ENCODE measurements around the gene MMP24OS. TPM values are rescaled to one million over a fixed set of nuclear protein-coding genes. Genes with fewer than 3 reads are reported as not detected.

The MMP24OS gene
- total and polyA plus RNA-seq, 4 donors: 5.2 to 16.0 (median 10.3) TPM

DNA sequence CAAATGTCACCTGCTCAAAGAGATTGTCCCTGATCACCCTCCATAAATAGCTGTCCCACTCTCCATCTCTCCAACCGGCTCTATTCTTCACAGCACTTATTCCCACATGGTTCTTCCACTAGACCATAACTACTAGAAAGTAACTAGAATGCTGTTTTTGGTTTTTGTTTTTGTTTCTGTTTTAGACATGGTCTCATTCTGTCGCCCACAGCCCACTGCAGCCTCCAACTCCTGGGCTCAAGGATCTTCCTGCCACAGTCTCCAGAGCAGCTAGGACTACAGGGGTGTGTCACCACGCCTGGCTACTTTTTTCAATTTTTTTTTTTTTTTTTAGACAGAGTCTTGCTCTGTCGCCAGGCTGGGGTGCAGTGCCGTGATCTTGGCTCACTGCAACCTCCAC, 39.2 kb downstream of the MMP24OS start:
- Histone ChIP-seq H3K9me3 (ENCODE audit: control insufficient read depth in 4 of 4, low read length in 3 of 4) (no peaks in the 10 kb centered on the region), H3K27ac (ENCODE audit: low read depth in 1 of 2, low read length in 2 of 2) (no peak overlapping the region)
- 93% methylated on average over 5 of the region's 5 CpGs for WGBS

DNA sequence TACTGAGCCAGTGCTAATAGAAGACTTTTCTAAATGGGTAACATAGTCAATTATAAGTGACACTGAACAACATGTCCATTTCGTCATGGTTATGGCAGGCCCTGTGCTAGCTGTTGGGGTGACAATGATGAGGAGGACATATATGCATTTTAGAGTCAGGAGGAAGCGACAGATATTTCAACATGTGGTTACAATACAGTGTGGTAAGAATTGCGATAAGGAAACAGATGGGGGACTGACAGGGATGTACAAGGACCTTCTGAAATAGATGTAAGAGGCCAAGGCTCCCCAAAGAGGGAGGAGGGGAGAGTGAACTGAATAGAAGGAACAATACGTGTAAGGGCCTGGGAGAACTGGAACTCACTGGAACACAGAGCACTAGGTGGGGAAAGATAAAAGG, 39.8 kb downstream of the MMP24OS start:
- no peak overlapping the region for H3K9ac ChIP-seq (ENCODE audit: low read depth in 1 of 2, low read length in 2 of 2)
- no peaks in the 10 kb centered on the region for H3K27me3 ChIP-seq (ENCODE audit: control insufficient read depth in 4 of 4, insufficient read depth in 4 of 4, low read length in 3 of 4)
- H3K4me3 ChIP-seq (ENCODE audit: low read depth in 1 of 3, low read length in 3 of 3): no peak overlapping the region
- 85% methylated on average over 4 of the region's 4 CpGs for WGBS
- peaks cover 0 to 3% (median 0%) of the 10 kb centered on the region in 4 donors for H3K36me3 ChIP-seq (ENCODE audit: control insufficient read depth in 4 of 4, insufficient read depth in 3 of 4, low read depth in 1 of 4, low read length in 3 of 4)
- no peaks in the 10 kb centered on the region for H3K4me1 ChIP-seq (ENCODE audit: control insufficient read depth in 4 of 4, insufficient read depth in 4 of 4, low read length in 3 of 4)
- H3K9me3 ChIP-seq (ENCODE audit: control insufficient read depth in 4 of 4, low read length in 3 of 4): no peaks in the 10 kb centered on the region
- no peak overlapping the region for H3K27ac ChIP-seq (ENCODE audit: low read depth in 1 of 2, low read length in 2 of 2)
- DNase-seq (ENCODE audit: low spot score): no peak
- TF ChIP-seq, protein P1, sequence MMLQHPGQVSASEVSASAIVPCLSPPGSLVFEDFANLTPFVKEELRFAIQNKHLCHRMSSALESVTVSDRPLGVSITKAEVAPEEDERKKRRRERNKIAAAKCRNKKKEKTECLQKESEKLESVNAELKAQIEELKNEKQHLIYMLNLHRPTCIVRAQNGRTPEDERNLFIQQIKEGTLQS (IDR thresholded peaks at IDR 0.05): no peak
- no peak for TF ChIP-seq EGR1 (IDR thresholded peaks at IDR 0.05; ENCODE audit: low read depth in 2 of 2)
- TF ChIP-seq RXRA (IDR thresholded peaks at IDR 0.05): no peak
- TF ChIP-seq YY1 (IDR thresholded peaks at IDR 0.05): no peak
- TF ChIP-seq, protein P2, sequence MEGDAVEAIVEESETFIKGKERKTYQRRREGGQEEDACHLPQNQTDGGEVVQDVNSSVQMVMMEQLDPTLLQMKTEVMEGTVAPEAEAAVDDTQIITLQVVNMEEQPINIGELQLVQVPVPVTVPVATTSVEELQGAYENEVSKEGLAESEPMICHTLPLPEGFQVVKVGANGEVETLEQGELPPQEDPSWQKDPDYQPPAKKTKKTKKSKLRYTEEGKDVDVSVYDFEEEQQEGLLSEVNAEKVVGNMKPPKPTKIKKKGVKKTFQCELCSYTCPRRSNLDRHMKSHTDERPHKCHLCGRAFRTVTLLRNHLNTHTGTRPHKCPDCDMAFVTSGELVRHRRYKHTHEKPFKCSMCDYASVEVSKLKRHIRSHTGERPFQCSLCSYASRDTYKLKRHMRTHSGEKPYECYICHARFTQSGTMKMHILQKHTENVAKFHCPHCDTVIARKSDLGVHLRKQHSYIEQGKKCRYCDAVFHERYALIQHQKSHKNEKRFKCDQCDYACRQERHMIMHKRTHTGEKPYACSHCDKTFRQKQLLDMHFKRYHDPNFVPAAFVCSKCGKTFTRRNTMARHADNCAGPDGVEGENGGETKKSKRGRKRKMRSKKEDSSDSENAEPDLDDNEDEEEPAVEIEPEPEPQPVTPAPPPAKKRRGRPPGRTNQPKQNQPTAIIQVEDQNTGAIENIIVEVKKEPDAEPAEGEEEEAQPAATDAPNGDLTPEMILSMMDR (IDR thresholded peaks at IDR 0.05; ENCODE audit: low read depth, low read length, missing input control): no peak
- TF ChIP-seq, protein P3, sequence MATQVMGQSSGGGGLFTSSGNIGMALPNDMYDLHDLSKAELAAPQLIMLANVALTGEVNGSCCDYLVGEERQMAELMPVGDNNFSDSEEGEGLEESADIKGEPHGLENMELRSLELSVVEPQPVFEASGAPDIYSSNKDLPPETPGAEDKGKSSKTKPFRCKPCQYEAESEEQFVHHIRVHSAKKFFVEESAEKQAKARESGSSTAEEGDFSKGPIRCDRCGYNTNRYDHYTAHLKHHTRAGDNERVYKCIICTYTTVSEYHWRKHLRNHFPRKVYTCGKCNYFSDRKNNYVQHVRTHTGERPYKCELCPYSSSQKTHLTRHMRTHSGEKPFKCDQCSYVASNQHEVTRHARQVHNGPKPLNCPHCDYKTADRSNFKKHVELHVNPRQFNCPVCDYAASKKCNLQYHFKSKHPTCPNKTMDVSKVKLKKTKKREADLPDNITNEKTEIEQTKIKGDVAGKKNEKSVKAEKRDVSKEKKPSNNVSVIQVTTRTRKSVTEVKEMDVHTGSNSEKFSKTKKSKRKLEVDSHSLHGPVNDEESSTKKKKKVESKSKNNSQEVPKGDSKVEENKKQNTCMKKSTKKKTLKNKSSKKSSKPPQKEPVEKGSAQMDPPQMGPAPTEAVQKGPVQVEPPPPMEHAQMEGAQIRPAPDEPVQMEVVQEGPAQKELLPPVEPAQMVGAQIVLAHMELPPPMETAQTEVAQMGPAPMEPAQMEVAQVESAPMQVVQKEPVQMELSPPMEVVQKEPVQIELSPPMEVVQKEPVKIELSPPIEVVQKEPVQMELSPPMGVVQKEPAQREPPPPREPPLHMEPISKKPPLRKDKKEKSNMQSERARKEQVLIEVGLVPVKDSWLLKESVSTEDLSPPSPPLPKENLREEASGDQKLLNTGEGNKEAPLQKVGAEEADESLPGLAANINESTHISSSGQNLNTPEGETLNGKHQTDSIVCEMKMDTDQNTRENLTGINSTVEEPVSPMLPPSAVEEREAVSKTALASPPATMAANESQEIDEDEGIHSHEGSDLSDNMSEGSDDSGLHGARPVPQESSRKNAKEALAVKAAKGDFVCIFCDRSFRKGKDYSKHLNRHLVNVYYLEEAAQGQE (IDR thresholded peaks at IDR 0.05): no peak
- no peak for TF ChIP-seq NR2F2 (IDR thresholded peaks at IDR 0.05)

More for the DNA sequence above, 39.2 kb downstream of the MMP24OS start:
- H3K36me3 ChIP-seq (ENCODE audit: control insufficient read depth in 4 of 4, insufficient read depth in 3 of 4, low read depth in 1 of 4, low read length in 3 of 4): peaks cover 0 to 3% (median 0%) of the 10 kb centered on the region in 4 donors
- H3K27me3 ChIP-seq (ENCODE audit: control insufficient read depth in 4 of 4, insufficient read depth in 4 of 4, low read length in 3 of 4): no peaks in the 10 kb centered on the region
- H3K4me3 ChIP-seq (ENCODE audit: low read depth in 1 of 3, low read length in 3 of 3): no peak overlapping the region
- H3K9ac ChIP-seq (ENCODE audit: low read depth in 1 of 2, low read length in 2 of 2): no peak overlapping the region
- DNase-seq (ENCODE audit: low spot score): no peak
- no peaks in the 10 kb centered on the region for H3K4me1 ChIP-seq (ENCODE audit: control insufficient read depth in 4 of 4, insufficient read depth in 4 of 4, low read length in 3 of 4)
- TF ChIP-seq, protein P1 (IDR thresholded peaks at IDR 0.05): no peak
- TF ChIP-seq, protein P4, sequence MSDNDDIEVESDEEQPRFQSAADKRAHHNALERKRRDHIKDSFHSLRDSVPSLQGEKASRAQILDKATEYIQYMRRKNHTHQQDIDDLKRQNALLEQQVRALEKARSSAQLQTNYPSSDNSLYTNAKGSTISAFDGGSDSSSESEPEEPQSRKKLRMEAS (IDR thresholded peaks at IDR 0.05): no peak
- TF ChIP-seq SP1 (IDR thresholded peaks at IDR 0.05) (no peak), RAD21 (IDR thresholded peaks at IDR 0.05) (no peak), FOXA1 (IDR thresholded peaks at IDR 0.05) (no peak), GABPA (IDR thresholded peaks at IDR 0.05 in 1 of 2, conservative IDR thresholded peaks at IDR 0.05 in 1 of 2) (no peak), RXRA (IDR thresholded peaks at IDR 0.05) (no peak), NR2F2 (IDR thresholded peaks at IDR 0.05) (no peak)
- TF ChIP-seq, protein P5, sequence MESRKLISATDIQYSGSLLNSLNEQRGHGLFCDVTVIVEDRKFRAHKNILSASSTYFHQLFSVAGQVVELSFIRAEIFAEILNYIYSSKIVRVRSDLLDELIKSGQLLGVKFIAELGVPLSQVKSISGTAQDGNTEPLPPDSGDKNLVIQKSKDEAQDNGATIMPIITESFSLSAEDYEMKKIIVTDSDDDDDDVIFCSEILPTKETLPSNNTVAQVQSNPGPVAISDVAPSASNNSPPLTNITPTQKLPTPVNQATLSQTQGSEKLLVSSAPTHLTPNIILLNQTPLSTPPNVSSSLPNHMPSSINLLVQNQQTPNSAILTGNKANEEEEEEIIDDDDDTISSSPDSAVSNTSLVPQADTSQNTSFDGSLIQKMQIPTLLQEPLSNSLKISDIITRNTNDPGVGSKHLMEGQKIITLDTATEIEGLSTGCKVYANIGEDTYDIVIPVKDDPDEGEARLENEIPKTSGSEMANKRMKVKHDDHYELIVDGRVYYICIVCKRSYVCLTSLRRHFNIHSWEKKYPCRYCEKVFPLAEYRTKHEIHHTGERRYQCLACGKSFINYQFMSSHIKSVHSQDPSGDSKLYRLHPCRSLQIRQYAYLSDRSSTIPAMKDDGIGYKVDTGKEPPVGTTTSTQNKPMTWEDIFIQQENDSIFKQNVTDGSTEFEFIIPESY (IDR thresholded peaks at IDR 0.05): no peak
- TF ChIP-seq, protein P3 (IDR thresholded peaks at IDR 0.05): no peak
- TF ChIP-seq, protein P2 (IDR thresholded peaks at IDR 0.05; ENCODE audit: low read depth, low read length, missing input control): no peak
